H1 (cell line): ENCODE measurements around the gene ZNF488. TPM values are rescaled to one million over a fixed set of nuclear protein-coding genes. Genes with fewer than 3 reads are reported as not detected.

ENCODE experiments used
- CTCF ChIA-PET: fragments of 300-600 bp; sonication (Branson Sonifier 250); formaldehyde crosslinking; loops from one replicate; lab custom pipeline; 2021; ENCODE audit not compliant: partially characterized antibody; lab: Charles Lee
- POLR2A ChIA-PET: fragments of 300-600 bp; sonication (Branson Sonifier 250); formaldehyde crosslinking; loops from one replicate; lab custom pipeline; 2021; ENCODE audit warnings: inconsistent platforms; ENCODE audit not compliant: partially characterized antibody; lab: Charles Lee
- DNase-seq, 2 experiments: peaks; one replicate each; pipeline versions ENCODE4 v3.0.0 to v3.0.0-alpha.2; 2010 to 2022; ENCODE audit warnings: low spot score in 2 of 2, low read depth in 1 of 2, mixed read lengths in 1 of 2
- FAIRE-seq: peaks from 2 replicates; lab custom pipeline; 2011; peaks lifted over from hg19 to GRCh38; lab: Jason Lieb, UNC
- H2AFZ ChIP-seq: 2 replicates; pipeline ENCODE4 v1.8.1; 2012; ENCODE audit warnings: low read length, inconsistent platforms
- H2AK5ac ChIP-seq: 2 replicates; pipeline ENCODE4 v1.6.1; 2013; ENCODE audit warnings: low read depth, low read length
- H2BK120ac ChIP-seq: replicated peaks from 2 replicates; pipeline ENCODE3; 2013; ENCODE audit warnings: low read depth, low read length, inconsistent platforms
- H2BK12ac ChIP-seq: 2 replicates; pipeline ENCODE4 v1.6.1; 2013; ENCODE audit warnings: low read depth, low read length
- H2BK15ac ChIP-seq: 2 replicates; pipeline ENCODE4 v1.6.1; 2013; ENCODE audit warnings: low read length
- H2BK20ac ChIP-seq: 2 replicates; pipeline ENCODE4 v1.6.1; 2013; ENCODE audit warnings: low read length
- H2BK5ac ChIP-seq: 2 replicates; pipeline ENCODE4 v1.6.1; 2013; ENCODE audit warnings: low read depth, low read length
- H3K14ac ChIP-seq: 2 replicates; pipeline ENCODE4 v1.6.1; 2013; ENCODE audit warnings: inconsistent platforms; ENCODE audit not compliant: insufficient read length
- H3K18ac ChIP-seq: 2 replicates; pipeline ENCODE4 v1.6.1; 2013; ENCODE audit warnings: low read length; ENCODE audit errors: extremely low read depth
- H3K23ac ChIP-seq: 2 replicates; pipeline ENCODE4 v1.6.1; 2013; ENCODE audit warnings: inconsistent platforms; ENCODE audit not compliant: insufficient read length
- H3K23me2 ChIP-seq: 2 replicates; pipeline ENCODE4 v1.6.1; 2013; ENCODE audit warnings: low read depth, low read length
- H3K27ac ChIP-seq: 2 replicates; pipeline ENCODE4 v1.6.1; 2011; ENCODE audit warnings: low read depth, low read length, inconsistent platforms
- H3K27me3 ChIP-seq, 4 experiments: replicated peaks in 1 of 4; 1 replicate in 1 of 4; 2 replicates in 3 of 4; pipeline versions ENCODE4 v1.6.1 to v1.8.1; 2011 to 2013; ENCODE audit warnings: low read length in 3 of 4, mild to moderate bottlenecking in 3 of 4, inconsistent platforms in 2 of 4, mixed read lengths in 2 of 4, moderate library complexity in 1 of 4; ENCODE audit not compliant: control insufficient read depth in 3 of 4, insufficient read depth in 3 of 4; ENCODE audit errors: extremely low read depth in 1 of 4
- H3K36me3 ChIP-seq, 4 experiments: 2 replicates each; pipeline versions ENCODE4 v1.6.1 to v1.8.1; 2011 to 2013; ENCODE audit warnings: mild to moderate bottlenecking in 4 of 4, low read length in 3 of 4, moderate library complexity in 2 of 4, control low read depth in 1 of 4, inconsistent platforms in 1 of 4; ENCODE audit not compliant: insufficient read depth in 4 of 4, control insufficient read depth in 2 of 4
- H3K4ac ChIP-seq: replicated peaks from 2 replicates; pipeline ENCODE3; 2013; ENCODE audit warnings: low read length, low read depth, mixed read lengths, inconsistent platforms; ENCODE audit not compliant: insufficient read length
- H3K4me1 ChIP-seq, 4 experiments: replicated peaks in 1 of 4; 1 replicate in 1 of 4; 2 replicates in 3 of 4; pipeline versions ENCODE4 v1.6.1 to v1.8.1; 2011 to 2013; ENCODE audit warnings: low read length in 3 of 4, inconsistent platforms in 2 of 4, mixed read lengths in 1 of 4; ENCODE audit not compliant: insufficient read depth in 4 of 4, control insufficient read depth in 3 of 4
- H3K4me2 ChIP-seq, 2 experiments: 2 replicates each; pipeline versions ENCODE4 v1.6.1 to v1.8.1; 2011 to 2013; ENCODE audit warnings: low read depth in 2 of 2, low read length in 2 of 2, control low read depth in 1 of 2, inconsistent platforms in 1 of 2, mild to moderate bottlenecking in 1 of 2; ENCODE audit not compliant: insufficient read depth in 1 of 2
- H3K4me3 ChIP-seq, 4 experiments: fragments of 200-600, 300-600 bp in 1 of 4; sonication (generic), shearing (Covaris generic), sonication (Bioruptor Twin) in 1 of 4; 2 replicates each; pipeline versions ENCODE4 v1.5.1 to v1.8.1; 2011 to 2016; ENCODE audit warnings: low read length in 4 of 4, low read depth in 3 of 4, control low read depth in 2 of 4, inconsistent platforms in 2 of 4, mild to moderate bottlenecking in 2 of 4, mixed read lengths in 1 of 4, moderate library complexity in 1 of 4; ENCODE audit not compliant: insufficient read depth in 2 of 4; ENCODE audit errors: extremely low read depth in 1 of 4
- H3K56ac ChIP-seq: replicated peaks from 2 replicates; pipeline ENCODE3; 2013; ENCODE audit warnings: low read depth, mild to moderate bottlenecking, mixed read lengths, low read length, inconsistent platforms; ENCODE audit not compliant: insufficient read length
- H3K79me1 ChIP-seq: 2 replicates; pipeline ENCODE4 v1.6.1; 2013; ENCODE audit warnings: low read depth, low read length, control low read depth
- H3K79me2 ChIP-seq, 2 experiments: 2 replicates each; pipeline versions ENCODE4 v1.6.1 to v1.8.1; 2012 to 2013; ENCODE audit warnings: low read length in 2 of 2, mild to moderate bottlenecking in 2 of 2, inconsistent platforms in 1 of 2; ENCODE audit not compliant: insufficient read depth in 2 of 2, control insufficient read depth in 1 of 2
- H3K9ac ChIP-seq, 4 experiments: replicated peaks in 1 of 4; 1 replicate in 1 of 4; 2 replicates in 3 of 4; pipeline versions ENCODE4 v1.6.1 to v1.8.1; 2011 to 2013; ENCODE audit warnings: low read depth in 3 of 4, low read length in 3 of 4, control low read depth in 2 of 4, mild to moderate bottlenecking in 2 of 4, moderate library complexity in 2 of 4, inconsistent platforms in 1 of 4; ENCODE audit errors: extremely low read depth in 1 of 4
- H3K9me3 ChIP-seq, 2 experiments: 2 replicates each; pipeline versions ENCODE4 v1.6.1 to v1.8.1; 2012 to 2013; ENCODE audit warnings: mild to moderate bottlenecking in 2 of 2, moderate library complexity in 2 of 2, control low read depth in 1 of 2, inconsistent platforms in 1 of 2, low read depth in 1 of 2, low read length in 1 of 2, mixed read lengths in 1 of 2; ENCODE audit not compliant: insufficient read depth in 2 of 2
- H4K20me1 ChIP-seq, 2 experiments: replicated peaks in 1 of 2; 2 replicates each; pipeline versions ENCODE3 to v1.8.1; 2011 to 2013; ENCODE audit warnings: inconsistent platforms in 2 of 2, low read length in 2 of 2, mild to moderate bottlenecking in 1 of 2; ENCODE audit not compliant: insufficient read depth in 2 of 2, control insufficient read depth in 1 of 2
- H4K5ac ChIP-seq: 2 replicates; pipeline ENCODE4 v1.6.1; 2013; ENCODE audit warnings: low read length, low read depth, mixed read lengths, inconsistent platforms; ENCODE audit not compliant: insufficient read length
- H4K8ac ChIP-seq: 2 replicates; pipeline ENCODE4 v1.8.0; 2013; ENCODE audit warnings: mild to moderate bottlenecking, moderate library complexity, low read length, inconsistent platforms; ENCODE audit not compliant: insufficient read depth; ENCODE audit errors: extremely low read depth
- H4K91ac ChIP-seq: replicated peaks from 2 replicates; pipeline ENCODE3; 2013; ENCODE audit warnings: low read length, mixed read lengths, inconsistent platforms; ENCODE audit not compliant: insufficient read length
- CHD1 ChIP-seq: IDR thresholded peaks from 2 replicates; pipeline ENCODE4 v1.6.1; 2012; ENCODE audit warnings: low read depth, low read length, improper control_type of control experiment
- HDAC2 ChIP-seq, 2 experiments: fragments of 300-600 bp in 1 of 2; sonication (generic) in 1 of 2; IDR thresholded peaks; 2 replicates each; pipeline ENCODE4 v1.6.1; 2011 to 2012; ENCODE audit warnings: low read depth in 2 of 2, low read length in 2 of 2, mild to moderate bottlenecking in 2 of 2, moderate library complexity in 2 of 2, borderline replicate concordance in 1 of 2, inconsistent platforms in 1 of 2
- RAD21 ChIP-seq, 2 experiments: IDR thresholded peaks in 1 of 2; conservative IDR thresholded peaks in 1 of 2; 2 replicates each; pipeline ENCODE4 v1.6.1; 2011; ENCODE audit warnings: low read depth in 2 of 2, low read length in 2 of 2, improper control_type of control experiment in 1 of 2, inconsistent platforms in 1 of 2, mild to moderate bottlenecking in 1 of 2, moderate library complexity in 1 of 2
- SIX5 ChIP-seq: IDR thresholded peaks from 2 replicates; pipeline ENCODE4 v1.6.1; 2011; ENCODE audit warnings: mild to moderate bottlenecking, low read depth, low read length
- TAF1 ChIP-seq: IDR thresholded peaks from 2 replicates; pipeline ENCODE4 v1.6.1; 2011; ENCODE audit warnings: mild to moderate bottlenecking, low read depth, low read length
- TCF12 ChIP-seq: IDR thresholded peaks from 2 replicates; pipeline ENCODE4 v1.6.1; 2011; ENCODE audit warnings: low read depth, mild to moderate bottlenecking, low read length
- TEAD4 ChIP-seq: IDR thresholded peaks from 2 replicates; pipeline ENCODE4 v1.6.1; 2012; ENCODE audit warnings: low read depth, low read length, inconsistent platforms, mixed read lengths
- WGBS, 2 experiments: shearing (Covaris generic) in 1 of 2; methylation state at CpG; one replicate each; pipeline versions ENCODE4 v1.1.6 to v1.1.7; 2013 to 2015; ENCODE audit warnings: low lambda C conversion rate in 2 of 2, mixed read lengths in 2 of 2, inconsistent platforms in 1 of 2, low coverage in 1 of 2, missing lambda C conversion rate in 1 of 2; ENCODE audit not compliant: insufficient replicate concordance in 2 of 2, insufficient coverage in 1 of 2, insufficient read length in 1 of 2; ENCODE audit errors: extremely low coverage in 1 of 2, missing lambda C conversion rate in 1 of 2; 5-methylcytosine and 5-hydroxymethylcytosine counted together
- polyA plus RNA-seq, 7 experiments: library from polyadenylated mRNA; depleted of rRNA in 3 of 7; stranded (reverse) in 5 of 7; unstranded in 2 of 7; fragments of >200 nt in 5 of 7; fragments of 200-250 nt in 2 of 7; gene quantifications; 1 replicate in 5 of 7; 2 replicates in 1 of 7; 4 replicates in 1 of 7; pipeline versions ENCODE4 v1.2.1 to v1.2.3, GENCODE V29; 2011 to 2013; ENCODE audit warnings: missing spikeins in 2 of 7, mixed read lengths in 2 of 7
- total RNA-seq: library from RNA; stranded (reverse); fragmentation: NEBNext Ultra II Directional; extraction: Animal tissue kit (Norgen Biotek cat#: 25700); gene quantifications from 2 replicates; pipeline ENCODE4 v1.2.1, GENCODE V29; 2021

The ZNF488 gene
- total and polyA plus RNA-seq, 2 of the 8 experiments (the other 6 are each of a cell fraction or from before 2014, with no cell fraction given): 7.9 to 11.4 TPM

DNA sequence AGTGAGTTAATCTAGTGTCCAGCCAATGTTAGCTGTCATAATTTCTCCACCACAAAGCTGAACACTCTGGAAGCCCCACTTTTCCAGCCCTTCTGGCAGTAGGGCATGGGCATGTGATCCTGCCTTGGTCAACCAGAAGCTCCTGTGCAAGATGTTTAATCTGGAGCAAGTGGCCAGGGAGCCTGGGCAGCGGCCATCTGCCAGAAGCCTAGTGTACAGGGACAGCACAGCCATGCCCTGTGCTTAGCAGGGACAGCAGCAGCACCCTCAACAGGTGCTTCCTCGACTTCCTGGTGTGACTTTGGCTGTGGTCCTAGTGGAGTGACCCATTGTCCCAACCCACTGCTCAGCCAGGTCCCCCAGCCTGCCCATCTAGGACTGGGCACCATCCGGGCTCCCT lies 25.6 kb downstream of the ZNF488 start:
- ChIA-PET POLR2A (no interaction called here), CTCF (interaction anchor here (1.0 to 8.9 kb wide), 7 partner anchors 11 to 263 kb away, joined by 3 to 132 read pairs (median 6); partner anchors contain the start of gene RBP3)
- Histone ChIP-seq H4K91ac (no peak overlapping the region), H2BK20ac (no peak overlapping the region), H3K23me2 (no peaks in the 10 kb centered on the region), H3K9me3 (no peaks in the 10 kb centered on the region), H3K4me3 (no peak overlapping the region), H3K56ac (no peak overlapping the region), H3K23ac (no peak overlapping the region), H4K8ac (no peak overlapping the region), H4K20me1 (no peaks in the 10 kb centered on the region), H2BK120ac (no peak overlapping the region), H3K4ac (no peak overlapping the region), H3K9ac (no peak overlapping the region), H3K36me3 (no peaks in the 10 kb centered on the region)
- 80% methylated on average over 3 of the region's 3 CpGs; no CpG with 5 or more reads in 1 of the 2 experiments for WGBS, 2 experiments
- no peak for FAIRE-seq
- TF ChIP-seq HDAC2 (IDR thresholded peaks at IDR 0.05; ENCODE audit: borderline replicate concordance in 1 of 2, low read depth in 2 of 2, low read length in 2 of 2): no peak
- TF ChIP-seq SIX5: no peak
- TF ChIP-seq TAF1: no peak
- TF ChIP-seq TCF12: no peak
- no peak for TF ChIP-seq TEAD4
- TF ChIP-seq CHD1: no peak
- no peak for TF ChIP-seq RAD21 (IDR thresholded peaks at IDR 0.05 in 1 of 2, conservative IDR thresholded peaks at IDR 0.05 in 1 of 2; ENCODE audit: low read depth in 2 of 2, low read length in 2 of 2)
- TF ChIP-seq, all 59 proteins: peak for 0
- Histone ChIP-seq H3K18ac (no peak overlapping the region), H2AK5ac (no peak overlapping the region), H3K79me1 (no peaks in the 10 kb centered on the region), H2BK15ac (no peak overlapping the region), H3K27me3 (no peaks in the 10 kb centered on the region; a peak in 1 of 7 replicates), H2BK12ac (no peak overlapping the region), H3K79me2 (no peaks in the 10 kb centered on the region), H3K14ac (no peak overlapping the region), H2BK5ac (no peak overlapping the region), H2AFZ (no peak overlapping the region), H4K5ac (no peak overlapping the region), H3K4me2 (no peak overlapping the region), H3K27ac (no peak overlapping the region), H3K4me1 (no peaks in the 10 kb centered on the region)
- DNase-seq: no peak
